Measurements from ENCODE around the gene FMC1. TPM values are rescaled to one million over a fixed set of nuclear protein-coding genes. Genes with fewer than 3 reads are reported as not detected.
A peak's percentile ranks its signal among the peaks of the same experiment; 100 is the strongest.
"Not testable (repeated sequence)": the region's sequence is repeated elsewhere in the genome, so short reads cannot be mapped to it uniquely, and the experiment has no call there.

Gene FMC1
- total and polyA plus RNA-seq, 2 experiments from 2014 or later, result 10.9 to 129 TPM

GRCh38 chr7:139341776-139342226 is 664 bp downstream of the FMC1 start:
- Histone ChIP-seq H3K4me1 (ENCODE audit: low read depth) (no peaks in the 10 kb centered on the region), H3K27ac (peak overlapping the region; percentile 99), H3K4me3 (peak overlapping the region; percentile 89), H3K27me3 (no peaks in the 10 kb centered on the region), H3K36me3 (peaks cover 10% of the 10 kb centered on the region), H3K9me3 (ENCODE audit: low read depth) (no peaks in the 10 kb centered on the region)
- DNase-seq (ENCODE audit: low read depth in 1 of 2, low spot score in 1 of 2), result no peak
- TF ChIP-seq CTCF (IDR thresholded peaks at IDR 0.05; ENCODE audit: low read depth, low read length), result no peak

GRCh38 chr7:139345042-139345441 is 3.9 kb downstream of the FMC1 start:
- H3K36me3 ChIP-seq, result peaks cover 13% of the 10 kb centered on the region
- no peak for TF ChIP-seq CTCF (IDR thresholded peaks at IDR 0.05; ENCODE audit: low read depth, low read length)
- no peaks in the 10 kb centered on the region for H3K9me3 ChIP-seq (ENCODE audit: low read depth)
- no peak for DNase-seq (ENCODE audit: low read depth in 1 of 2, low spot score in 1 of 2)
- no peak overlapping the region for H3K27ac ChIP-seq
- H3K4me1 ChIP-seq (ENCODE audit: low read depth), result no peaks in the 10 kb centered on the region
- no peaks in the 10 kb centered on the region for H3K27me3 ChIP-seq
- H3K4me3 ChIP-seq, result no peak overlapping the region

GRCh38 chr7:139351027-139351426 is 9.9 kb downstream of the FMC1 start:
- Histone ChIP-seq H3K9me3 (ENCODE audit: low read depth) (no peaks in the 10 kb centered on the region), H3K27me3 (no peaks in the 10 kb centered on the region), H3K4me3 (no peak overlapping the region), H3K27ac (no peak overlapping the region), H3K36me3 (peaks cover 9% of the 10 kb centered on the region), H3K4me1 (ENCODE audit: low read depth) (no peaks in the 10 kb centered on the region)
- no peak for TF ChIP-seq CTCF (IDR thresholded peaks at IDR 0.05; ENCODE audit: low read depth, low read length)
- no peak for DNase-seq (ENCODE audit: low read depth in 1 of 2, low spot score in 1 of 2)

GRCh38 chr7:139354729-139355128 is 13.6 kb downstream of the FMC1 start:
- no peak overlapping the region for H3K27ac ChIP-seq
- no peak for DNase-seq (ENCODE audit: low read depth in 1 of 2, low spot score in 1 of 2)
- TF ChIP-seq CTCF (IDR thresholded peaks at IDR 0.05; ENCODE audit: low read depth, low read length), result no peak

GRCh38 chr7:139355320-139355719 is 14.2 kb downstream of the FMC1 start:
- no peak overlapping the region for H3K27ac ChIP-seq
- no peaks in the 10 kb centered on the region for H3K27me3 ChIP-seq
- no peak overlapping the region for H3K4me3 ChIP-seq
- no peaks in the 10 kb centered on the region for H3K9me3 ChIP-seq (ENCODE audit: low read depth)
- peaks cover 3% of the 10 kb centered on the region for H3K4me1 ChIP-seq (ENCODE audit: low read depth)
- no peak for TF ChIP-seq CTCF (IDR thresholded peaks at IDR 0.05; ENCODE audit: low read depth, low read length)
- DNase-seq (ENCODE audit: low read depth in 1 of 2, low spot score in 1 of 2), result peak in 1 of 2 donors; percentile 50
- no peaks in the 10 kb centered on the region for H3K36me3 ChIP-seq

More at GRCh38 chr7:139354729-139355128, 13.6 kb downstream of the FMC1 start:
- H3K4me3 ChIP-seq, result no peak overlapping the region
- H3K27me3 ChIP-seq, result no peaks in the 10 kb centered on the region
- peaks cover 3% of the 10 kb centered on the region for H3K4me1 ChIP-seq (ENCODE audit: low read depth)
- no peaks in the 10 kb centered on the region for H3K9me3 ChIP-seq (ENCODE audit: low read depth)
- H3K36me3 ChIP-seq, result no peaks in the 10 kb centered on the region

GRCh38 chr7:139357729-139358506 is 16.8 kb downstream of the FMC1 start:
- DNase-seq (ENCODE audit: low read depth in 1 of 2, low spot score in 1 of 2); H3K36me3 ChIP-seq; H3K9me3 ChIP-seq (ENCODE audit: low read depth); H3K27me3 ChIP-seq: not testable (repeated sequence)
- H3K27ac ChIP-seq, result peak overlapping the region; percentile 97
- peaks cover 20% of the 10 kb centered on the region for H3K4me1 ChIP-seq (ENCODE audit: low read depth)
- H3K4me3 ChIP-seq, result peak overlapping the region; percentile 72

All from cardiac muscle cell (in vitro differentiated cells and primary cell).